Heart right ventricle (tissue), 16 donors: ENCODE results near the gene UNKL. TPM values are rescaled to one million over a fixed set of nuclear protein-coding genes. Genes with fewer than 3 reads are reported as not detected.

ENCODE experiments used
- ATAC-seq, 8 donors: fragments of 200-7000 bp; cut with Tn5 transposase; one replicate each; pipeline ENCODE4 v1.9.1; 2020; ENCODE audit warnings: mild to moderate bottlenecking in 8 of 8, moderate library complexity in 8 of 8, moderate number of reproducible peaks in 1 of 8
- DNase-seq, 2 donors: peaks; one replicate each; pipeline ENCODE4 v3.0.0-alpha.2; 2020
- H3K27ac ChIP-seq, 10 donors: fragments of 200-600 bp; sonication (generic) in 2 of 10; one replicate each; pipeline versions ENCODE4 v1.5.0 to v1.8.0; 2020 to 2022; ENCODE audit warnings: mild to moderate bottlenecking in 3 of 10
- H3K27me3 ChIP-seq, 7 donors: fragments of 200-600 bp; one replicate each; pipeline ENCODE4 v1.8.0; 2021 to 2022; ENCODE audit warnings: mild to moderate bottlenecking in 2 of 7
- H3K36me3 ChIP-seq, 9 donors: fragments of 200-600 bp; sonication (generic) in 1 of 9; one replicate each; pipeline versions ENCODE4 v1.5.0 to v1.8.0; 2020 to 2022; ENCODE audit warnings: mild to moderate bottlenecking in 2 of 9
- H3K4me1 ChIP-seq, 9 donors: fragments of 200-600 bp; sonication (generic) in 1 of 9; one replicate each; pipeline versions ENCODE4 v1.5.0 to v1.8.0; 2020 to 2022; ENCODE audit warnings: mild to moderate bottlenecking in 4 of 9
- H3K4me3 ChIP-seq, 10 donors: fragments of 200-600 bp; sonication (generic) in 2 of 10; one replicate each; pipeline versions ENCODE4 v1.5.0 to v1.8.0; 2020 to 2022; ENCODE audit warnings: mild to moderate bottlenecking in 7 of 10, moderate library complexity in 2 of 10
- H3K9me3 ChIP-seq, 11 donors: fragments of 200-600 bp in 10 of 11; sonication (generic) in 2 of 11; one replicate each; pipeline versions ENCODE4 v1.5.0 to v1.8.0; 2013 to 2022; ENCODE audit warnings: mild to moderate bottlenecking in 2 of 11, control low read depth in 1 of 11, moderate library complexity in 1 of 11
- CTCF ChIP-seq, 9 donors: fragments of 200-600 bp; sonication (generic) in 2 of 9; IDR thresholded peaks; one replicate each; pipeline versions ENCODE4 v1.5.0 to v1.8.0; 2021 to 2022; ENCODE audit warnings: antibody characterized with exemption in 9 of 9, mild to moderate bottlenecking in 5 of 9, moderate library complexity in 1 of 9
- WGBS, 2 donors: extraction: QIAGEN DNeasy Blood & Tissue Kit; methylation state at CpG; one replicate each; pipeline ENCODE4 v1.1.7; 2013; ENCODE audit warnings: inconsistent platforms in 1 of 2; 5-methylcytosine and 5-hydroxymethylcytosine counted together
- intact Hi-C, 10 donors: fragments of 100-400 bp; cut with DNase I; formaldehyde crosslinking; loops; one replicate each; pipeline versions ENCODE4 v1.11.1 to v1.14.2; 2022
- polyA plus RNA-seq, 2 donors: library from polyadenylated mRNA; stranded (reverse); fragments of 200-250 nt; gene quantifications; one replicate each; pipeline ENCODE4 v1.2.3, GENCODE V29; 2013
- total RNA-seq, 10 donors: library from RNA; stranded (reverse); fragmentation: NEBNext Ultra II Directional in 3 of 10; extraction: Animal tissue kit (Norgen Biotek cat#: 25700) in 3 of 10; gene quantifications; one replicate each; pipeline versions ENCODE4 v1.2.1 to v1.2.4, GENCODE V29; 2021 to 2023
- donor health status: Arrhythmogenic right ventricular cardiomyopathy.
- donor health status: ischemic (EF 13 %, LVEDD 7.1; RV severe dilation, severe dysfunction).
- donor health status: healthy with polysubstance abuse.
- donor health status: DM: no; HTN: yes; CAD: no.
- donor health status: DM: no; HTN: no; CAD: no.
- donor health status: ischemic (EF 25% LVEDD 6.9; RV normal size, moderate dysfunction).
- donor health status: ischemic (EF 25% LVEDD 5.7; RV mildly dilated, moderate dysfunction).
- donor health status: healthy.
- donor health status: DM: yes; HTN: yes; CAD: no.
- donor health status: Ischemic cardiomyopathy.
- donor health status: ischemic (EF 35%, LVEDD 5.7; RV mildly dilated, moderate dysfunction).
- donor health status: nonischemic (EF 11% LVEDD 7.7; RV severe dilation, severe dysfunction).
- donor health status: DM: yes; HTN: yes; CAD: no.
- donor health status: PGD.
- donor health status: ischemic (EF 29% LVEDD 5.4; RV normal size, mild dysfunction).
- donor health status: nonischemic (EF 23%, LVEDD 6.1; RV moderate dilation, normal function).

Gene UNKL
- total and polyA plus RNA-seq, 12 donors = 3.3 to 20.4 (median 11.4) TPM

- peaks cover 16 to 62% (median 35%) of the 10 kb centered on the region in 7 donors for H3K27me3 ChIP-seq
- no peak for DNase-seq
- intact Hi-C loops = no loop called here
Observed at GRCh38 chr16:1335211-1335971, 79.1 kb downstream of the UNKL start.

GRCh38 chr16:1334739-1335138 lies 79.8 kb downstream of the UNKL start:
- Histone ChIP-seq H3K27me3 (peaks cover 16 to 66% (median 35%) of the 10 kb centered on the region in 7 donors), H3K36me3 (no peaks in the 10 kb centered on the region), H3K9me3 (peaks cover 0 to 6% (median 0%) of the 10 kb centered on the region in 11 donors), H3K27ac (no peak overlapping the region), H3K4me3 (peak overlapping the region in 3 of 10 donors; percentile 42 to 62 (median 52)), H3K4me1 (peaks cover 11 to 39% (median 31%) of the 10 kb centered on the region in 9 donors)
- ATAC-seq (no peak), DNase-seq (no peak)
- no peak for TF ChIP-seq CTCF (IDR thresholded peaks at IDR 0.05)
- 40 to 43% methylated on average over 9 of the region's 9 CpGs for WGBS, 2 donors
- intact Hi-C loops = no loop called here

More at GRCh38 chr16:1335211-1335971, 79.1 kb downstream of the UNKL start:
- Histone ChIP-seq H3K4me1 (peaks cover 11 to 39% (median 31%) of the 10 kb centered on the region in 9 donors), H3K9me3 (peaks cover 0 to 3% (median 0%) of the 10 kb centered on the region in 11 donors), H3K36me3 (no peaks in the 10 kb centered on the region), H3K4me3 (no peak overlapping the region), H3K27ac (no peak overlapping the region)
- no peak for TF ChIP-seq CTCF (IDR thresholded peaks at IDR 0.05)
- WGBS, 2 donors = 59 to 65% methylated on average over 16 of the region's 16 CpGs
- ATAC-seq = no peak

GRCh38 chr16:1333854-1334700 lies 80.4 kb downstream of the UNKL start:
- TF ChIP-seq CTCF (IDR thresholded peaks at IDR 0.05) = no peak
- peaks cover 0 to 6% (median 0%) of the 10 kb centered on the region in 11 donors for H3K9me3 ChIP-seq
- H3K4me3 ChIP-seq = peak overlapping the region; percentile 33 to 64 (median 54)
- no peak for DNase-seq
- no peak for ATAC-seq
- no peaks in the 10 kb centered on the region for H3K36me3 ChIP-seq
- H3K4me1 ChIP-seq = peaks cover 11 to 39% (median 31%) of the 10 kb centered on the region in 9 donors
- H3K27me3 ChIP-seq = peaks cover 16 to 66% (median 35%) of the 10 kb centered on the region in 7 donors
- intact Hi-C loops = no loop called here
- H3K27ac ChIP-seq = peak overlapping the region in 4 of 10 donors; percentile 46 to 89 (median 76)
- 2 to 3% methylated on average over 71 to 73 of the region's 78 CpGs for WGBS, 2 donors

GRCh38 chr16:1333149-1333812 lies 81.2 kb downstream of the UNKL start, which contains the start of gene BAIAP3:
TSS of gene BAIAP3 (plus strand) at chr16:1333645. CDS start at chr16:1338550, 4,905 bp downstream.
- TF ChIP-seq CTCF (IDR thresholded peaks at IDR 0.05) = no peak
- peak in 1 of 2 donors; percentile 66 for DNase-seq
- H3K9me3 ChIP-seq = peaks cover 0 to 6% (median 0%) of the 10 kb centered on the region in 11 donors
- intact Hi-C loops = no loop called here
- H3K4me3 ChIP-seq = peak within 1 kb of the TSS; percentile 33 to 64 (median 54)
- H3K27ac ChIP-seq = peak within 1 kb of the TSS in 8 of 10 donors; percentile 21 to 89 (median 70)
- ATAC-seq = peak; percentile 35 to 85 (median 68)
- H3K27me3 ChIP-seq = peaks cover 16 to 66% (median 35%) of the 10 kb centered on the region in 7 donors
- 3 to 5% methylated on average over 65 to 83 of the region's 83 CpGs for WGBS, 2 donors
- no peaks in the 10 kb centered on the region for H3K36me3 ChIP-seq
- H3K4me1 ChIP-seq = peaks cover 11 to 39% (median 31%) of the 10 kb centered on the region in 9 donors
